ENCODE measurements around the gene BRD1.

DNA sequence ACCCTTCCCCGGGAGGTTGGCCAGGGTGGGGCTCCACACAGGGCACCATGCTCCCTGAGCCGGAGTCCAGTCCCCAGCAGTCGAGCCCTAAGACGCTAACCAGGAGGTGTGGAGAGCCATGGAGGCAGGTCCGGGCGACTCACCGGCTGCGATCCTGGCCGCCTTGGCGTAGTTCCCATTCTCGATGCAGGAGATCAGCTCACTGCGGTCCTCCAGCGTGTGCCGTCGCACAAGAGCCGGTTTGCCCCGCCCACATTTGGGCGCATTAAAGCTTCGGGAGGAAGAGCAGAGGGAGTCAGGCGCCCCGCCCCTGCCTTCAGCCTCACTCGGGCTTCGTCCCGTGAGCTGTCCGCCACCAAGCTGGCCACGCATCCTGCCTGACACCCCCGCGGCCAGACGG is 50.8 kb downstream of the BRD1 start:
- TF ChIP-seq, protein P1, sequence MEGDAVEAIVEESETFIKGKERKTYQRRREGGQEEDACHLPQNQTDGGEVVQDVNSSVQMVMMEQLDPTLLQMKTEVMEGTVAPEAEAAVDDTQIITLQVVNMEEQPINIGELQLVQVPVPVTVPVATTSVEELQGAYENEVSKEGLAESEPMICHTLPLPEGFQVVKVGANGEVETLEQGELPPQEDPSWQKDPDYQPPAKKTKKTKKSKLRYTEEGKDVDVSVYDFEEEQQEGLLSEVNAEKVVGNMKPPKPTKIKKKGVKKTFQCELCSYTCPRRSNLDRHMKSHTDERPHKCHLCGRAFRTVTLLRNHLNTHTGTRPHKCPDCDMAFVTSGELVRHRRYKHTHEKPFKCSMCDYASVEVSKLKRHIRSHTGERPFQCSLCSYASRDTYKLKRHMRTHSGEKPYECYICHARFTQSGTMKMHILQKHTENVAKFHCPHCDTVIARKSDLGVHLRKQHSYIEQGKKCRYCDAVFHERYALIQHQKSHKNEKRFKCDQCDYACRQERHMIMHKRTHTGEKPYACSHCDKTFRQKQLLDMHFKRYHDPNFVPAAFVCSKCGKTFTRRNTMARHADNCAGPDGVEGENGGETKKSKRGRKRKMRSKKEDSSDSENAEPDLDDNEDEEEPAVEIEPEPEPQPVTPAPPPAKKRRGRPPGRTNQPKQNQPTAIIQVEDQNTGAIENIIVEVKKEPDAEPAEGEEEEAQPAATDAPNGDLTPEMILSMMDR (IDR thresholded peaks at IDR 0.05), result no peak
- TF ChIP-seq POLR2AphosphoS5 (IDR thresholded peaks at IDR 0.05) (no peak), POLR2A (IDR thresholded peaks at IDR 0.05) (no peak)
